GM12872 (cell line): ENCODE results near the gene COL2A1.

Experiments used
- TF ChIP-seq, protein P1 (sequence below): IDR thresholded peaks from 3 replicates; pipeline ENCODE4 v1.5.1; 2011; ENCODE audit warnings: low read depth, mild to moderate bottlenecking, low read length, moderate library complexity; ENCODE audit not compliant: insufficient read depth

The COL2A1 gene

DNA sequence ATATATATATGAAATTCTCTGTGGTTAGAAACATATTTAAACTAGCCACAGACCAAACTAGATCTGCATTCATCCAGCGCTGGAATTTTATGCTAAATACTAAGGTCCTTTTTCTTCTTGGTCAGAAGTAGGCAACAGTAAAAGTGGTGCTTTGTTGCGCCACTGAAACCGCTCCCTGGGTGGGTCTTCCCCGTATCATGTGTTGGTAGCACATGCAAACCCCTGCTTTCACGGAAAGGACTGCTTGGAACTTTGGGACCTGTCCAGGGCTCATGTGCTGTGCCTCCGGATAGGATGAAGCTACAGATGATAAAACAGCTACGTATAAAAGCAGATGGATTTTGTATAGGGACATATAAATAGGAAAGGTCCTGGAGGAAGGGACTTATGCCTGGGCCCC, 40.1 kb upstream of the COL2A1 start:
- TF ChIP-seq, protein P1, sequence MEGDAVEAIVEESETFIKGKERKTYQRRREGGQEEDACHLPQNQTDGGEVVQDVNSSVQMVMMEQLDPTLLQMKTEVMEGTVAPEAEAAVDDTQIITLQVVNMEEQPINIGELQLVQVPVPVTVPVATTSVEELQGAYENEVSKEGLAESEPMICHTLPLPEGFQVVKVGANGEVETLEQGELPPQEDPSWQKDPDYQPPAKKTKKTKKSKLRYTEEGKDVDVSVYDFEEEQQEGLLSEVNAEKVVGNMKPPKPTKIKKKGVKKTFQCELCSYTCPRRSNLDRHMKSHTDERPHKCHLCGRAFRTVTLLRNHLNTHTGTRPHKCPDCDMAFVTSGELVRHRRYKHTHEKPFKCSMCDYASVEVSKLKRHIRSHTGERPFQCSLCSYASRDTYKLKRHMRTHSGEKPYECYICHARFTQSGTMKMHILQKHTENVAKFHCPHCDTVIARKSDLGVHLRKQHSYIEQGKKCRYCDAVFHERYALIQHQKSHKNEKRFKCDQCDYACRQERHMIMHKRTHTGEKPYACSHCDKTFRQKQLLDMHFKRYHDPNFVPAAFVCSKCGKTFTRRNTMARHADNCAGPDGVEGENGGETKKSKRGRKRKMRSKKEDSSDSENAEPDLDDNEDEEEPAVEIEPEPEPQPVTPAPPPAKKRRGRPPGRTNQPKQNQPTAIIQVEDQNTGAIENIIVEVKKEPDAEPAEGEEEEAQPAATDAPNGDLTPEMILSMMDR: no peak

DNA sequence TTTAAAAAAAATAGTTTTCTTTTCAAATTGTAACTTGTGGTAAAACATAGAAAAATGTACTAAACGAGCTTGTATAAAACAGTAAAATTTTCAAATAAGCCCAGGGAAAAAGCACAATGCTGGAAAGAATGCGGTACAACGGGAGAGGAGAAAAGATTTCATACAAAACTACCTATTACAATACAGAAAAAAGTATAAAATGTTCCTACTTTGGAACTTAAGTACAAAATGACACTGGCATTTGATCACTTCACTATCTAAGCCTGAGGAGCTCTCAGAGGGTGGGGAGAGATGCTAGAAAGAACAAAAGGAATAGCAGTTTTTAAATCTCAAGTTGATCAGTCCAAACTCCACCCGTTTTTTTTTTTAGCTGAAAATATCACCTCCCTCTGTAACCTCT, 39.5 kb upstream of the COL2A1 start:
- TF ChIP-seq, protein P1: no peak

DNA sequence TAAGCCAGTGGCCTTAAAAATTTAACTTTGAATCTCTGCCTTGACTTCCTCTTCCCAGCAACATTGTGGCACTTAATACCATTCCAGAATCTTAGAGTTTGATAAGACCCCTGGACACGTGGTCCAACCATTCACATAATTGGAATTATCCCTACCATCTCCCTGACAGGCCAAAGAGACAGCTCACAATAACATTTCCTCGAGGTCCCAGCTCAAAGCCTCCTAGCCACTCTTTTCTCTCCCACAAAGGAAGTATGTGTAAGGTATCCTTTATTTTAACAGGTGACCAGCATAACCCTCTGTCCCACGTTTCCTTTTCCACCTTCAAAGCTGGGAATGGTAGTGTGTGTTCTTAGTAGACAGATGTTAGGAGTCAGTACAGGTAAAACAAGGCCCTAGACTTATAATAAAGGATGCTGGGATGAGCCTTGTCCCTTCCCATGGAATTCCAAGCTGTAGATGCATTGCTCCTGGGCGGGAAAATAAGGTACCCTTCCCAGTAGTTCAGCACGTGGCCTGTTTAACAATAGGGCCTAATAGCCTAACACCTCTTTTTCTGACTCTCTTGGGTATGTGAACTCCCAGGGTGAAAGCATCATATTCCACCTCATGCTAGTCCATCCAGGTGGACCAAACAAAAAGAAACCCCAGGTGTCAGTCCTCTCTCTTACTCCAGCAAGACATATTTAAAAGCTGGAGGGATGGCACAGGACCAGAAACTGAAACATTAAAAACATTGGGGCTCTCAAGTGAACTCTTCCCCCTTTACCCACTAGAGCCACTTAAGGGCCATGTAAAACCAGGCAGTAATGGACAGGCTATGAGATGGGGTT, 37.5 kb upstream of the COL2A1 start:
- TF ChIP-seq, protein P1: no peak

DNA sequence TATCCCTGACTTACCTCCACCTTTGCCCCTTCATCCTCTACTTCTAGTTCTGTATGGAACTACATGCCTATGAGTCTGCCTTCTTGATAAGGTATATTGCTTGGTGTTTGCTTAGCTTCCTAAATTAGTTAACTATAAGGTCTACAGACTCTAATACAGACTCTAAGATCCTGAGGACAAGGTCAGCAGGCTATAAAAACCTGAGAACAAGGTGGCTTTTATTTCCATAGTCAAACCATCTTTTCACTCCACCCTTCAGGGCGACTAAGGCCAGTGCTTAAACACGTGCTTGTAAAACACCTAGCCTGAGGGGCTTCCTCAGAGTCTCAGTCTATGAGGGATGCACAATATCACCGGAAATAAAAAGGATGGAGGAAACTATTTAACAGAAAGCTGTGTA, 36.1 kb upstream of the COL2A1 start:
- TF ChIP-seq, protein P1: no peak

DNA sequence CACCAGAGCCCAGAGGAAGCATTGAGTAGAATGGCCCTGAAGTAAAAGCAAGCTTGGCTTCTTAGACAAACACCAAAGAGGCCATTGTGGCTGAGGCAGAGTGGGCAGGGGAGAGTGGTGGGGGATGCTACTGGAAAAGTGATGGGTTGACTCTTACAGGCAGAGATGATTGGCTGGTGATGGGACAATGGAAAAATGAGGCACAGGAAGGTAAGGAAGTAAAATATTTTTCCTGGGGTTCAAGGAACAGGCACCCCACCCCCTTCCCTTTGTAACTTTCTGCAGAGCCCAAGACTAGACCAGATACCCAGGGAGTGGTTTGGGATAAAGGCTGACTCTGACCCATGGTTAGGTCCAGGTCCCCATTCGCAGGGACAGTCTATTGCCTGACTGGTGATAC, 34.9 kb upstream of the COL2A1 start:
- TF ChIP-seq, protein P1: no peak

DNA sequence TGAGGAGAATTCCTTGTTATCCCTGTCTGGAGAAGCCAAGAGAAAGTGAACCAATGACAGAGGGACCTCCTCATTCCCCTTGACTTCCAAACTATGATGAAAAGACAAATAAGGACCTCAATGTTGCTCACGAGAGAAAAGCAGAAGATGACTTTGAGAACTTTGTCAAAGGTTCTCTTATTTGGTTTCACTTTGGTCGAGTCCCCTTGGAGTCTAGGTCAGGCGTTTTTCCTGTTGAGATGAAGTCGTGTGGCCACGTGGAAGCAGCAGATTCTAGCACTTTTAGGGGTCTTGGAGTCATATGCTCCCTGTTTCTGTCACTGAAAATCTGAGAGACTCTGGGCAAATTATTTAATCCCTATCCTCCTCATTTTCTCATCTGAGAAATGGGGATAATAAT, 33.8 kb upstream of the COL2A1 start:
- TF ChIP-seq, protein P1: no peak

DNA sequence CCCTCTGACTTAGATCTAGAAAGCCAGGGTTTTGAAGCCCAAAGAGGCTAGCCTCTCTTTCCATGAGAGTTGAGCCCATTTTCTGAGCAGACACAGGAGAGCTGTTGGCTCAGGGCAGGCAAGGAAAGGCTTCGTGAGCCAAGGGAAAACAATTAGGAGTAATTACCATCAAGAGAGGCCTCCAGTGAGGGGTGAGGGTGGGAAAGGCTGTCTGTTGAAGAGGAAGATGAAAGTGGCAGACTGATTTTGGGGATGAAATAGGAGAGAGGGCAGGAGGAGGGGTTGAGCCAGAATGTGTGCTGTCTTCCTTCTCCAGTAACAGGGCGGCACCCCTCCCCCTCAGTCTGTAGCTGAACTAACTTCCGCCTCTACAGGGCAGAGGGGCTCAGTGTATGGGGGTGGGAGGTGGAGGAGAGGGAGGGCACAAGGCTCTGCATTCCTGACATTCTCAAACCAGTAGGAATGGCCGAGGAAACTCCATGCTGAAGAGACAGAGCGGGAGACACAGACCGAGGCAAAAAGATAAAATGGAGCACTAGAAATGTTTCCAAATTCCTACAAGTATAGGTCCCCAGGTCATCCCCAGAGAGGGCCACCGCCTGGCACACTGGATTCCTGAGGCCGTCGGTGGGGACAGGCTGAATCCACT, 33.1 kb upstream of the COL2A1 start:
- TF ChIP-seq, protein P1: no peak
